ENCODE measurements around the gene EXT2. TPM values are rescaled to one million over a fixed set of nuclear protein-coding genes. Genes with fewer than 3 reads are reported as not detected.

EXT2 gene
- total RNA-seq, 1 experiment from 2014 or later: 114 TPM

DNA sequence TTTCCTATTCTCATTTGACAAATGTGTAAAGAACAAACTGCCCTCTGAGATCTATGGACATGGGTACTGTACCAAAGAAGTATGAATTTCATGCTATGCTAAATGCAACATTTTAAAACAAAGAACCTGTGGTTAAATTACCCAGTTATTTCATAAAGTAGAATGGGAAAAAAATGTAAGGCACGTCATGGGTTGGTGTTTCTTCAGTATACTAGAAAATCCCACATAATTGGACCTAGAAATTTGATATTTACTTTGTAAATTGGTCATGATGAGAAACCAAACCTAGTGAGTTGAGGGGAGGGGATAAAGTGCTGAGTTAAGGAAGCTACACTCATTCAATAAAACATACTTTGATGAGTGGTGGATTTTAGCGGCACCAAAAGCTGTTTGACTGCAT lies 110.4 kb downstream of the EXT2 start:
- no peak for DNase-seq (ENCODE audit: low read depth, low spot score)
- in situ Hi-C loops (cut with HindIII; ENCODE audit: low pct_unique_long_range_greater_than_20kb, low sequenced_read_pairs): no loop called here

DNA sequence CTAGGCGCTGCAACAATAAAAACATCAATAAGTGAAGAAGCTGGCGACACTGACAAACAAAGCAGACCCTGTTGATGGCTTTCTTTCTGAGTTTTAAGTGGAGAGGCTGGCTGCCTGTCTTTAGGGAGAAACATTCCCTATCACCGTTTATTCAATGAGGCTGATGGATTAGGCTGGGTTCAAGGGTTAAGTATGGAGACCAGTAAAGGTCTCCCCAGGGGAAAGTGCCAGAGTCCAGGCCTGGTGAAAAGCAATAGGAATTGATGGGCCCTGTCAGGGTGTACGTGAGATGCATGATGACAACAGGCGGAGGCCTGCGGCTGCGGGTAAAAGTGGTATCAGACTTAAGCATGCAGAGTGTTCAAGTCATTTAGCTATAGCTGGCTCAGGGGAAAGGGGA lies 111.8 kb downstream of the EXT2 start:
- in situ Hi-C loops (cut with HindIII; ENCODE audit: low pct_unique_long_range_greater_than_20kb, low sequenced_read_pairs): no loop called here
- no peak for DNase-seq (ENCODE audit: low read depth, low spot score)

DNA sequence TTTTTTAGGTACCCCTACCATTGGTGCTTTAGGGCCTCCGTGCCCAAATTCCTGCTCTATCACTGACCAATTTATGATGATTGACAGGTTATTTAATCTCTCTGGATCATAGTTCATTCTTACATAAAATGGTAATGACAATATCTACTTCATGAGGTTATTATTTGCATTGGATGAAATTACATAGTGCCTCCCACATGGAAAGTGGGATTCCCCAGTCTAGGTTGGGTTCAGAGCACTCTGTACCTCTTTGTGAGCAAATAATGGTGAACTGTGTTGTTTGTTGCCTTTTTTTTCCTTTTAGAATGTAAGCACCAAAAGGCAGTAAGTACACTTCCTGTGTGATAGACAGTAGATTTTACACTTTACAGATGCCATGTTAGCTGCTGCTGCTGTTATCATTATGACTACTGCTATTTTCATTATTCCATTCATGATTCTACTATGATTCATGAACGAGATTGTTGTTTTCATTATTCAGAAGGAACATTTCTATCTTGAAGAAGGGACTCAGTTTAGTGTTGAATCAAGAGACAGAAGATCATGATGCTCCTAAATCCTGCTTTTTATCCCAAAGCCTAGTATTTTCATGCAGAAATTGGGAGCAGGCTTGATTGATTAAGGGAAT lies 113.6 kb downstream of the EXT2 start:
- no peak for DNase-seq (ENCODE audit: low read depth, low spot score)
- in situ Hi-C loops (cut with HindIII; ENCODE audit: low pct_unique_long_range_greater_than_20kb, low sequenced_read_pairs): no loop called here

GRCh38 chr11:44212128-44212527 lies 116.7 kb downstream of the EXT2 start:
- in situ Hi-C loops (cut with HindIII; ENCODE audit: low pct_unique_long_range_greater_than_20kb, low sequenced_read_pairs): no loop called here
- no peak for DNase-seq (ENCODE audit: low read depth, low spot score)

DNA sequence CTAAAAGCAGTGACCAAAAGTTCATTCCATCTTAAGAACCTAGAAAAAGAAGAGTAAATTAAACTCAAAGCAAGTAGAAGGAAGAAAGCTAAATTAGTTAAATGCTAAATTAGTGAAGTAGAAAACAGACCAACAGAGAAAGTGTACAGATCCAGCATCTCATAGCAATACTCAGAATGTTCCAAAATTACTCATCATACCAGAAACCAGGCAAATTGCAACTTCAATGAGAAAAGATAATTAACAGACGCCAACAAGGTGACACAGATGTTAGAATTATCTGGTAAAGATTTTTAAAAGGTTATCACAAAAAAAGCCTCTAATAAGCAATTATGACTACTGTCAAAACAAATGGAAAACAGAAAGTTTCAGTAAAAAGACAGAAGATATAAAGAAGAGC lies 117.7 kb downstream of the EXT2 start:
- DNase-seq (ENCODE audit: low read depth, low spot score): no peak

DNA sequence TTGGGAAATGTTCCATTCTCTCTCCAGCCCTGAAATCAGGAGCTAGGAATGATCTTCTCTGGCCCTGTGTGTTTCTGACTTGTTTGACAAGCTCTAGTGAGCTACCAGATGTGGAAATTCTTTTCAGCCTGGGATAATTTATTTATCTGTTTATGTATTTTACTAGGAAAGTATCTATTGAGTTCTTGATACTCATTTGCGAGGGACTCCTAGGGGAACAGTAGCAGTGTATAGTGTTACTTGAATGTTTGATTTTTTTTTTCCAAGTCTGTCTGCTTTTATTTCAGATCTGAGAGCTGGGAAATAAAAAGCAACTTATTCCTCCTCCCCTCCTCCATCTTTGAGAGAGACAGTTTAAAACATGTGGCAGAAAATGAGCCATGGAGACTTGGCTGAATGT lies 122.0 kb downstream of the EXT2 start:
- DNase-seq (ENCODE audit: low read depth, low spot score): no peak
- in situ Hi-C loops (cut with HindIII; ENCODE audit: low pct_unique_long_range_greater_than_20kb, low sequenced_read_pairs): no loop called here

More for the DNA sequence above, 117.7 kb downstream of the EXT2 start:
- in situ Hi-C loops (cut with HindIII; ENCODE audit: low pct_unique_long_range_greater_than_20kb, low sequenced_read_pairs): no loop called here

DNA sequence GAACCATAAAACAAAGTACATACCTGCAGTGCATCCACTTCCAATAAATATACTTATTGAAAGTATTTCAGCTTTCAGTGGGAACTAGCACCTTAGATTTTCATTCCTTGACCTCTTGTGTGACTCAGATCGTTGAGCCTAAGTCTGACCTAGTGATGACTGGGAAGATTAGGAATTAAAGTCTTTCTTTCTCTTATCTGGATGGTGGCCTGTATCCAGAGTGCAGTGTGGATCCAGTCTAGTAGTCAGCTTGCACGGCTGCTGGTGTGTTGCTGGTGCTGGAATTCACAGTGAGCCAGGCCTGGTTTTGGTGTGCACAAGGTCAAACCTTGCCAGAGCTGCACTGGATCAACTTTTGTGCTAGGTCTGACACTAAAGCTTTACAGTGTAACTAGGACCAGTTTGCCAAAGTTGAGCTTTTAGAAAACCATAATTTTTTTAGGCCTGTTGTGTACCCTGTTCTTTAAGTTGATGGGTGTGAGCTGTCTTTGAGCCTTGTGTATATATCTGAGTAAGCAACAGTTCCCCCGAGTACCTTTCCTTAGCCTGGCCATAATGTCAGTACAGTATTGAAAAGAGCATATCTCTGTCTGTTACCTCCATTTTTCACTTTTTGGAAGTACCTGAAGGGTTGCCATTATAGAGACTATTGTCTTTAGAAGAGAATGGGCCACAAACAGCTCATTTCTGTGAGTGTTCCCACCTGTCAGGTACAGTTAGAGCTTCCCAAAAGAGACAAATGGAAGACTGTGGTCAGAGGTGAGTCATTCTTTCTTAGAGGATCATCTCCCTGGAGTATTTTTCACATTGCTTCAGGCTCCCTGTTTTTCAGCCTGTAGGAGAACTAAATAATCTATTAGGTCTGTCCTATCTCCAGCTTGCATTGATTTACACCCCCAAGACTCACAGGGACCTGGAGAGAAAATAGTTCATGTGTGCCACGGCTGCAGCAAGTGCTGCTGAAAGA lies 124.6 kb downstream of the EXT2 start:
- in situ Hi-C loops (cut with HindIII; ENCODE audit: low pct_unique_long_range_greater_than_20kb, low sequenced_read_pairs): no loop called here
- DNase-seq (ENCODE audit: low read depth, low spot score): no peak

GRCh38 chr11:44221456-44221855 lies 126.0 kb downstream of the EXT2 start:
- in situ Hi-C loops (cut with HindIII; ENCODE audit: low pct_unique_long_range_greater_than_20kb, low sequenced_read_pairs): no loop called here
- no peak for DNase-seq (ENCODE audit: low read depth, low spot score)

GRCh38 chr11:44221992-44222391 lies 126.5 kb downstream of the EXT2 start:
- in situ Hi-C loops (cut with HindIII; ENCODE audit: low pct_unique_long_range_greater_than_20kb, low sequenced_read_pairs): no loop called here

DNA sequence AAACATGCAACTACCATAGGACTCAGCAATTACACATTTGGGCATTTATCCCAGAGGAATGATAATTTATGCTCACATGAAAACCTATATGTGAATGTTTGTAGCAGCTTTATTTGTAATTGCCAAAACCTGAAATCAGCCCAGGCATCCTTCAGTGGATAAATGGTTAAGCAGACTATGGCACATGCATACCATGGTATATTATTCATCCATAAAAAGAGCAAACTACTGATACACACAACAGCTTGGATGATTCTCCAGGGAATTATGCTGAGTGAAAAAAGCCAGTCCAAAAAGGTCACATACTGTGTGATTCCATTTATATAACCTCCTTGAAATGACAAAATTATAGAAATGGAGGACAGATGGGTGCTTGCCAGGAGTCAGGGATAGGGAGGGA lies 127.8 kb downstream of the EXT2 start:
- no peak for DNase-seq (ENCODE audit: low read depth, low spot score)
- in situ Hi-C loops (cut with HindIII; ENCODE audit: low pct_unique_long_range_greater_than_20kb, low sequenced_read_pairs): no loop called here

More at GRCh38 chr11:44221992-44222391, 126.5 kb downstream of the EXT2 start:
- DNase-seq (ENCODE audit: low read depth, low spot score): no peak

DNA sequence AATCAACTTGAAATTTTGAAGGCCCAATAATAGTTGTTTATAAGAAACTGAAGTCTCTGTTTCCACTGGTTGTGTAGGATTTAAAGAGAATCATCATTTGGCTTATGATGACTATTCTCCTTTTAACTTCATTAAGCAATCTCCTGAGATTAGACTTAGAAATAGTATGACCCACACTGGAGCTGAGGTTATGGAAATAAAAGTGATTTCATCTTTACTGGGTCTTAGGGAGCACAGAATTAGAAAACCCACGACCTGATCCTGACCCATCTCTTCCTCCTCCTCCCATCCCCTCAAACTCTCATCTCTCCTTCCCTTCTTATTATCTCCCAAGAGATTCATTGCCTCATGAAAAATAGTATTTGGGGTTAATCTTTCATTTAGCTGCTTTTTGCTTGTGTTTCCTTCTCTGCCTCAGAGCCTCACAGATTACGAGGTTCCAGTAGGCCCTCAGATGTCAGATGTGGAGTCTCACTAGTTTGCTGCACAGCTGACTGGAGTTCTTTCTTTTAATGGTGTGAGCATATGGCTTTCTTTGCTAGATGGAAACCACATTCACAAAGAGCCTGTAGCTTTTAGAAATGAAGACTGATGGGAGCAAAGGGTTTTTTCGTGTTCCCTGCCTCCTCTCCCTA lies 129.5 kb downstream of the EXT2 start:
- no peak for DNase-seq (ENCODE audit: low read depth, low spot score)
- in situ Hi-C loops (cut with HindIII; ENCODE audit: low pct_unique_long_range_greater_than_20kb, low sequenced_read_pairs): no loop called here

DNA sequence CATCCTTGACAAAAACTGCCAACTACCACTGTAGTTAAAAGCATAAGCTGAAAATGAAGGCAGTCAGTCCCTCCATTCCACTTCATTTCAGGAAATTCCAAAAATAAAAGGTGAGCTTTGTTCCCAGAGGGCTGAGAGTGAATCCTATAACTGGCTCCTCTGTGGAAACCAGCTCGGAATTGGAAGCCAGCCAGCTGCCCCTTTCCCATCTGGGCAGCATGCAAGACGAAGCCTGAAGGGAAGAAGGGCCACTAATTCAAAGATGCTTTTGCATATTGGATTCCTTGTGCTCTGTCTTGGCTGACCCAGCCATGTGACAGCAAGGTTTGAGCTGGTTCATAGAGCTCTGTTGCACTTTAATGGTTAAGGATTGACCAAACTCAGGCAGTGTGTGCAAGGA lies 131.0 kb downstream of the EXT2 start:
- DNase-seq (ENCODE audit: low read depth, low spot score): peak; percentile 49
- in situ Hi-C loops (cut with HindIII; ENCODE audit: low pct_unique_long_range_greater_than_20kb, low sequenced_read_pairs): no loop called here

GRCh38 chr11:44226945-44227344 lies 131.5 kb downstream of the EXT2 start:
- no peak for DNase-seq (ENCODE audit: low read depth, low spot score)
- in situ Hi-C loops (cut with HindIII; ENCODE audit: low pct_unique_long_range_greater_than_20kb, low sequenced_read_pairs): no loop called here

DNA sequence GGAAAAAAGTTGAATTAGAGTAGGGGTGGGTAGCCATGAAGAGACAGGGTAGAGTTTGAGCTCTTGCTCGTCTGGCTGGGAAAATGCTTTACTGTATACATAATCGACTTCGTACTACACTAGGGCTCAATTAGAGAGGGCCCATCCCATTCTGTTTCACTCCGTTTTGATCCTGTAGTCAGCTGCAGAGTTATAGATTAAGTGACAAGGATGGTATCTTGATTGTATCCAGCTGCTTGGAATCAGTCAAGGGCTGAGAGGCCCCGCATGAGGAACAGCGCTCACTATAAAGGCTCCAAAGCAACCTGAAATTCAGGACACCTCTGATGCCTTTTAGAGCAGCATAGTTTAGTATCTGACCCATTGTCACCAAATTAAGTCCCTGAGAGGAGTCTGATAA lies 132.9 kb downstream of the EXT2 start:
- no peak for DNase-seq (ENCODE audit: low read depth, low spot score)
- in situ Hi-C loops (cut with HindIII; ENCODE audit: low pct_unique_long_range_greater_than_20kb, low sequenced_read_pairs): no loop called here

DNA sequence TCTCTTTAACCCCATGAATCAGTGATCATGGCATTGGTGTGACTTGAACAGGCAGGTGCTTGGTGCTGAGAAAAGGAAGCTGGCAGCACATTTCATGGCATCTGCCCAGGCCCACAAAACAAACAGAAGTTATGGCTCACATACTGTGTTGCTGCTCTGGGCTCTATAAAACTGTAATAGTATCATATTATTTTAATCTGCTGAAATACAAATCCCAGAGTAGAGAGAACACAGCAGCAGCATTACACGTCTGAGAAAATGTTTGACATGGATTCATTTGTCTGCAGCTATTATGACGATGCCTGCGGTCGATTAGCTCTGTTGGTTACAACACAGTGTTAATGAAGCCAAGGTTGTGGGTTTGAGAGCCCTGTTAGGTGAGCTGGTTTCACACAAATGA lies 133.6 kb downstream of the EXT2 start:
- in situ Hi-C loops (cut with HindIII; ENCODE audit: low pct_unique_long_range_greater_than_20kb, low sequenced_read_pairs): no loop called here

GRCh38 chr11:44229624-44230023 lies 134.1 kb downstream of the EXT2 start:
- no peak for DNase-seq (ENCODE audit: low read depth, low spot score)
- in situ Hi-C loops (cut with HindIII; ENCODE audit: low pct_unique_long_range_greater_than_20kb, low sequenced_read_pairs): no loop called here

More for the DNA sequence above, 133.6 kb downstream of the EXT2 start:
- no peak for DNase-seq (ENCODE audit: low read depth, low spot score)

DNA sequence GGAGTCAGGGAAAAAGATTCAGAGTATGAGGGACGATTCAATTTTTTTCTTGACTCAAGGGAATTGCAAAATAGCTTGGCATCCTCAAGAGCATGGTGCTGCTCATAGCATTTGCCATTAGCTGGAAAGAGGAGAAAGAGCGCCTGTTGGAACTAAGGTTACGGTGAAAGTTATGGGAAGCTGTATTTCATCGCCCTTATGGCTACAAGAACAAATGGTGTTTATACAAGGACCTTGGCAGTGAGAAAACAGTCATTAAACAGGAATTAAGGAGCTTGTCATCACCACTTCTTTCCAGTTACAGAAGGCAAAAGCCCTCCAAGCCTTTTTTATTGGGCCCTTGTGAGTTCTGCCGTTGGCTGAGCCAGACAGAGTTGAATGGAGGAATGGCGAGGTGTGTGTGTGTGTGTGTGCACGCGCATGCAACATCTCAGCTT lies 140.3 kb downstream of the EXT2 start:
- no peak for DNase-seq (ENCODE audit: low read depth, low spot score)
- in situ Hi-C loops (cut with HindIII; ENCODE audit: low pct_unique_long_range_greater_than_20kb, low sequenced_read_pairs): no loop called here

- no peak for DNase-seq (ENCODE audit: low read depth, low spot score)
- in situ Hi-C loops (cut with HindIII; ENCODE audit: low pct_unique_long_range_greater_than_20kb, low sequenced_read_pairs): no loop called here
These were observed 140.8 kb downstream of the EXT2 start for GRCh38 chr11:44236296-44236695.
